Natural killer cell (primary cell): ENCODE measurements around the gene MAN1A2. TPM values are rescaled to one million over a fixed set of nuclear protein-coding genes. Genes with fewer than 3 reads are reported as not detected.
"Not testable (repeated sequence)": the region's sequence is repeated elsewhere in the genome, so short reads cannot be mapped to it uniquely, and the experiment has no call there.

ENCODE experiments used
- ATAC-seq, 3 donors: fragments of 150-1000 bp in 2 of 3; fragments of 200-7000 bp in 1 of 3; cut with Tn5 transposase; 1 replicate in 1 of 3; 2 replicates in 2 of 3; pipeline ENCODE4 v1.10.0; 2021; ENCODE audit warnings: mild to moderate bottlenecking in 2 of 3, moderate library complexity in 2 of 3
- DNase-seq, 2 donors: peaks; one replicate each; pipeline versions ENCODE4 v3.0.0 to v3.0.0-alpha.2; 2013 to 2021; ENCODE audit warnings: mixed read lengths in 1 of 2
- H3K27ac ChIP-seq: one replicate; pipeline ENCODE4 v1.5.1; 2013; ENCODE audit warnings: mild to moderate bottlenecking, low read length
- H3K27me3 ChIP-seq: one replicate; pipeline ENCODE4 v1.6.1; 2013; ENCODE audit warnings: low read length; ENCODE audit not compliant: control insufficient read depth, insufficient read depth
- H3K36me3 ChIP-seq: one replicate; pipeline ENCODE4 v1.6.1; 2013; ENCODE audit warnings: low read length; ENCODE audit not compliant: control insufficient read depth, insufficient read depth
- H3K4me1 ChIP-seq: one replicate; pipeline ENCODE4 v1.6.1; 2013; ENCODE audit warnings: low read length; ENCODE audit not compliant: control insufficient read depth, insufficient read depth
- H3K4me3 ChIP-seq: one replicate; pipeline ENCODE4 v1.5.1; 2013; ENCODE audit warnings: low read length
- H3K9me3 ChIP-seq: one replicate; pipeline ENCODE4 v1.6.1; 2013; ENCODE audit warnings: low read length; ENCODE audit not compliant: control insufficient read depth, insufficient read depth
- H3K27ac Mint-ChIP-seq, 2 donors: one replicate each; pipeline ENCODE4 v1.8.0; 2022; ENCODE audit warnings: mild to moderate bottlenecking in 2 of 2, mixed read lengths in 2 of 2, moderate library complexity in 1 of 2
- H3K27me3 Mint-ChIP-seq, 2 donors: one replicate each; pipeline ENCODE4 v1.8.0; 2022; ENCODE audit warnings: low read depth in 2 of 2, mixed read lengths in 2 of 2
- H3K36me3 Mint-ChIP-seq: one replicate; pipeline ENCODE4 v1.8.0; 2022; ENCODE audit warnings: mixed read lengths
- H3K4me1 Mint-ChIP-seq, 2 donors: one replicate each; pipeline ENCODE4 v1.8.0; 2022; ENCODE audit warnings: mixed read lengths in 2 of 2
- H3K4me3 Mint-ChIP-seq: one replicate; pipeline ENCODE4 v1.8.0; 2022; ENCODE audit warnings: mild to moderate bottlenecking, moderate library complexity, mixed read lengths
- H3K9me3 Mint-ChIP-seq, 2 donors: one replicate each; pipeline ENCODE4 v1.8.0; 2022; ENCODE audit warnings: mixed read lengths in 2 of 2
- WGBS: methylation state at CpG from one replicate; pipeline ENCODE4 v1.1.7; 2013; ENCODE audit warnings: missing lambda C conversion rate; ENCODE audit not compliant: insufficient coverage; 5-methylcytosine and 5-hydroxymethylcytosine counted together
- intact Hi-C: fragments of 100-400 bp; cut with micrococcal nuclease; formaldehyde crosslinking; loops from one replicate; pipeline ENCODE4 v1.14.2; 2022
- total RNA-seq, 4 donors: library from RNA; stranded (reverse); fragments of 120-200 nt in 1 of 4; gene quantifications; one replicate each; pipeline versions ENCODE4 v1.2.3 to v1.2.4, GENCODE V29; 2013 to 2022
- TF ChIP-seq, protein P1 (sequence below): fragments of 200-600 bp; IDR thresholded peaks from one replicate; pipeline ENCODE4 v1.8.0; 2022; ENCODE audit warnings: antibody characterized with exemption

MAN1A2 gene
- total RNA-seq, 3 donors from 2014 or later (not counting 1 experiment from before 2014, with no cell fraction given): 75.5 to 90.0 (median 87.1) TPM

DNA sequence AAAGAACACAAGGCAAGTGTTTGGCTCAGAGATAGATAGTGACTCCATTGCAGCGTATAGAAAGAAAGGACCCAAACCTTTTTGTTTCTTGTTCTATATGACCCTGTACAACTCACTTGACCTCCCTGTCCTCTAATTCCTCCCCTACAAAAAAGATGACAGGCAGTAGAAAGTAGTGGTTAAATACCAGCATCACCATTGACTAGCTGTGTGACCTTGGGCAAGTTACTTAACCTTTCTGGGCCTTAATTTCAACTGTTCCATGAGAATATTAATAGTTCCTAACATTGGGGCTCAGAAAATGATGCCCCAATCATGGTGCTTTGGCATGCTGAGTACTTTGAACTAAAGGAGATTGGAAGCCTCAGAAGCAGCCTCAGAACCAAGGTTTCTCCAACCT, 46.7 kb upstream of the MAN1A2 start:
- Mint-ChIP-seq H3K4me1 (no peaks in the 10 kb centered on the region), H3K9me3 (peaks cover 0 to 2% of the 10 kb centered on the region in 2 donors), H3K36me3 (no peaks in the 10 kb centered on the region), H3K4me3 (no peak overlapping the region), H3K27me3 (peaks cover 29 to 62% of the 10 kb centered on the region in 2 donors), H3K27ac (no peak overlapping the region)
- H3K4me3 ChIP-seq: no peak overlapping the region
- TF ChIP-seq, protein P1, sequence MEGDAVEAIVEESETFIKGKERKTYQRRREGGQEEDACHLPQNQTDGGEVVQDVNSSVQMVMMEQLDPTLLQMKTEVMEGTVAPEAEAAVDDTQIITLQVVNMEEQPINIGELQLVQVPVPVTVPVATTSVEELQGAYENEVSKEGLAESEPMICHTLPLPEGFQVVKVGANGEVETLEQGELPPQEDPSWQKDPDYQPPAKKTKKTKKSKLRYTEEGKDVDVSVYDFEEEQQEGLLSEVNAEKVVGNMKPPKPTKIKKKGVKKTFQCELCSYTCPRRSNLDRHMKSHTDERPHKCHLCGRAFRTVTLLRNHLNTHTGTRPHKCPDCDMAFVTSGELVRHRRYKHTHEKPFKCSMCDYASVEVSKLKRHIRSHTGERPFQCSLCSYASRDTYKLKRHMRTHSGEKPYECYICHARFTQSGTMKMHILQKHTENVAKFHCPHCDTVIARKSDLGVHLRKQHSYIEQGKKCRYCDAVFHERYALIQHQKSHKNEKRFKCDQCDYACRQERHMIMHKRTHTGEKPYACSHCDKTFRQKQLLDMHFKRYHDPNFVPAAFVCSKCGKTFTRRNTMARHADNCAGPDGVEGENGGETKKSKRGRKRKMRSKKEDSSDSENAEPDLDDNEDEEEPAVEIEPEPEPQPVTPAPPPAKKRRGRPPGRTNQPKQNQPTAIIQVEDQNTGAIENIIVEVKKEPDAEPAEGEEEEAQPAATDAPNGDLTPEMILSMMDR: no peak
- H3K36me3 ChIP-seq: no peaks in the 10 kb centered on the region
- no peak for ATAC-seq
- intact Hi-C loops: no loop called here
- no peaks in the 10 kb centered on the region for H3K9me3 ChIP-seq
- peaks cover 2% of the 10 kb centered on the region for H3K27me3 ChIP-seq
- no CpG with 5 or more reads among the region's 1 CpG for whole genome bisulfite sequencing
- H3K4me1 ChIP-seq: no peaks in the 10 kb centered on the region
- no peak overlapping the region for H3K27ac ChIP-seq
- DNase-seq: no peak

DNA sequence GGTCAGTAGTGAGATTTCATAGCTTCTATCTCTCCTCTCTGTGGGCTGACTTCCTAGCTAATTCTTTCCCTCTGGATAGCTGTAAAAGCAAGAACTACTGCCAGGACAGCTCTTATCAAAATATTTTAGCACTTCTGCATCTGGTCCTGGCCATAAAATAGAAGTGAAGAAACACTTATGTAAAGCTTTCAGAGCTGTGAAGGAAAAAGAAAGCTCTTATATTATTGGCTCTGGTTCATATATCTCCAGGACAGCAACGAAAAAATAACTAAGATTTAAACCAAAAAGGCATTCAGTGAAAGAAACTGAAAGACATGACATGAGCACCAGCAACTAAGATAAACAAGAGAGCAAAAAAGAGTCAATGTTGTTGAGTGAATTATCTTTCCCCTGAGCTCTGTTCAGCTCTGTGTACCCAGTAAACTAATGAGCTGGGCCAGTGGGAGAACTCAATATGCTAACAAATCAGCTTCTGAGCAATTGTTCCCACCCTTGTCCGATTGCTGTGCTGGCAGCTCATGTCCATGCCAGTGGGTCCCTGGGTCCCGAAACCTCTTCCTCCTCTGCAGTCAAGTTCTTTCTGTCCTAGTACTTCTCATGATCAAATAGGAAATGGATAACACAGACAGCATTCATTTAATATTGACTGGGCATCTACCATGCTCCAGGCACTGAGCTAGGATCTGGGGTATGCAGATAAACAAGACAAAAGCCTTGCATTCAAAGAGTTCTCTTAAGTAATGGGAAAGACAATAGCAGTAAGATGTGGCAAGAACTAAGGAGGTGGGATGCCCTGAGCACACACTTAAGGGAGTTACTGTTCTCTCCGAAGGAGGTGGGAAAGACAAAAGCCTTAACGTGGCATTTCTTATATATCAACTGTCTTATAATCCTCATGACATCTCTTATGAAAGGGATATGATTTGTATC, 45.3 kb upstream of the MAN1A2 start:
- Mint-ChIP-seq H3K4me1 (no peaks in the 10 kb centered on the region), H3K9me3 (peaks cover 0 to 2% of the 10 kb centered on the region in 2 donors), H3K27me3 (peaks cover 31 to 59% of the 10 kb centered on the region in 2 donors), H3K36me3 (no peaks in the 10 kb centered on the region), H3K4me3 (no peak overlapping the region), H3K27ac (no peak overlapping the region)
- no peaks in the 10 kb centered on the region for H3K4me1 ChIP-seq
- ATAC-seq (no peak), DNase-seq (no peak)
- intact Hi-C loops: no loop called here
- no peak overlapping the region for H3K27ac ChIP-seq
- no peak overlapping the region for H3K4me3 ChIP-seq
- no peaks in the 10 kb centered on the region for H3K36me3 ChIP-seq
- no peaks in the 10 kb centered on the region for H3K9me3 ChIP-seq
- peaks cover 2% of the 10 kb centered on the region for H3K27me3 ChIP-seq
- TF ChIP-seq, protein P1: no peak
- 90% methylated on average over 3 of the region's 5 CpGs for WGBS

DNA sequence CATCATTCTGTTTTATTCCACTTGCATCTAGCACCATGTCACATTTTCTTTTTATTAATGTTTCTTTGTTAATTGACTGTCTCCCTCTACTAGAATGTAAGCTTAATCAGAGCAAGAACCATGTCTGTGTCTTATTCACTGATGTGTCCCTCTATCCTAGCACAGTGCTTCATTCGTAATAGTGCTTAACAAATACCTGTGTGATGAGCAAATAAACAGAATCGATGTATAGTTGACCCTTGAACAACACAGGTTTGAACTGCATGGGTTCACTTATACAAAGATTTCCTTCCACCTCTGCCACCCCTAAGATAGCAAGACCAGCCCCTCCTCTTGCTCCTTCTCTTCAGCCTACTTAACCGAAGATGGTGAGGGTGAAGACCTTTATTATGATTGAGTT, 42.9 kb upstream of the MAN1A2 start:
- H3K4me3 Mint-ChIP-seq: no peak overlapping the region
- intact Hi-C loops: no loop called here
- TF ChIP-seq, protein P1: no peak
- peaks cover 28 to 56% of the 10 kb centered on the region in 2 donors for H3K27me3 Mint-ChIP-seq
- WGBS: 93% methylated on average over 2 of the region's 3 CpGs
- ATAC-seq: no peak
- no peaks in the 10 kb centered on the region for H3K36me3 Mint-ChIP-seq
- no peak overlapping the region for H3K27ac Mint-ChIP-seq
- no peaks in the 10 kb centered on the region for H3K4me1 Mint-ChIP-seq
- H3K9me3 Mint-ChIP-seq: no peaks in the 10 kb centered on the region
- Histone ChIP-seq H3K27ac (no peak overlapping the region), H3K36me3 (no peaks in the 10 kb centered on the region), H3K4me3 (no peak overlapping the region), H3K9me3 (no peaks in the 10 kb centered on the region), H3K27me3 (peaks cover 2% of the 10 kb centered on the region), H3K4me1 (no peaks in the 10 kb centered on the region)
- no peak for DNase-seq

DNA sequence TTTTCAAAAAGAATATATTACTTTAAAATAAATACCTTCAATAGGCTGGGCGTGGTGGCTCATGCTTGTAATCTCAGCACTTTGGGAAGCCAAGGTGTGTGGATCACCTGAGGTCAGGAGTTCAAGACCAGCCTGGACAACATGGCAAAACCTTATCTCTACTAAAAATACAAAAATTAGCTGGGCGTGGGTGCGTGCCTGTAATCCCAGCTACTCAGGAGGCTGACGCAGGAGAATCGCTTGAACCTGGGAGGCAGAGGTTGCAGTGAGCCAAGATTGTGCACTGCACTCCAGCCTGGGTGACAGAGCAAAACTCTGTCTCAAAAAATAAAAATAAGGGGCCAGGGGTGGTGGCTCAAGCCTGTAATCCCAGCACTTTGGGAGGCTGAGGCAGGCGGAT, 41.2 kb upstream of the MAN1A2 start:
- DNase-seq, H3K9me3 ChIP-seq, H3K27ac Mint-ChIP-seq, H3K27me3 ChIP-seq, intact Hi-C loops, H3K4me1 ChIP-seq, H3K4me1 Mint-ChIP-seq, H3K4me3 ChIP-seq, H3K4me3 Mint-ChIP-seq, H3K27ac ChIP-seq, ATAC-seq, H3K9me3 Mint-ChIP-seq, H3K36me3 Mint-ChIP-seq, H3K36me3 ChIP-seq: not testable (repeated sequence)
- WGBS: 93% methylated on average over 5 of the region's 6 CpGs
- H3K27me3 Mint-ChIP-seq: peaks cover 32 to 57% of the 10 kb centered on the region in 2 donors
